OCI-LY1 (cell line): ENCODE measurements around the gene MAP3K6.
A peak's percentile ranks its signal among the peaks of the same experiment; 100 is the strongest.

Experiments used
- H2AFZ ChIP-seq: fragments of 200-600 bp; sonication (generic), shearing (Covaris generic); 2 replicates; pipeline ENCODE4 v1.6.0; 2014; ENCODE audit warnings: antibody characterized with exemption, mild to moderate bottlenecking, low read length
- H3F3A ChIP-seq: fragments of 200-600 bp; sonication (generic), shearing (Covaris generic); 2 replicates; pipeline ENCODE4 v1.6.0; 2014; ENCODE audit warnings: mild to moderate bottlenecking, antibody characterized with exemption, low read length, moderate library complexity; ENCODE audit not compliant: insufficient read depth
- H3K27ac ChIP-seq: fragments of 200-600 bp; sonication (generic); 2 replicates; pipeline ENCODE4 v1.5.1; 2014; ENCODE audit warnings: low read length, mixed run types, mild to moderate bottlenecking, low read depth; ENCODE audit not compliant: poor library complexity, severe bottlenecking
- H3K27me3 ChIP-seq: fragments of 200-600 bp; sonication (generic); 2 replicates; pipeline ENCODE4 v1.6.0; 2014; ENCODE audit warnings: antibody characterized with exemption, mild to moderate bottlenecking, low read length, moderate library complexity; ENCODE audit not compliant: insufficient read depth
- H3K36me3 ChIP-seq: fragments of 200-600 bp; sonication (generic); 2 replicates; pipeline ENCODE4 v1.6.1; 2014; ENCODE audit warnings: mild to moderate bottlenecking, antibody characterized with exemption, low read length, moderate library complexity, mixed read lengths; ENCODE audit not compliant: insufficient read depth
- H3K4me1 ChIP-seq: fragments of 200-600 bp; sonication (generic); 2 replicates; pipeline ENCODE4 v1.5.1; 2014; ENCODE audit warnings: mild to moderate bottlenecking, low read length, moderate library complexity; ENCODE audit not compliant: insufficient read depth, severe bottlenecking
- H3K4me2 ChIP-seq: fragments of 200-600 bp; sonication (generic), shearing (Covaris generic); 2 replicates; pipeline ENCODE4 v1.6.1; 2014; ENCODE audit warnings: low read length
- H3K4me3 ChIP-seq: fragments of 200-600 bp; sonication (generic); 2 replicates; pipeline ENCODE4 v1.5.1; 2014; ENCODE audit warnings: low read length, low read depth, mild to moderate bottlenecking, mixed read lengths; ENCODE audit not compliant: poor library complexity, severe bottlenecking
- H3K79me2 ChIP-seq: fragments of 200-600 bp; shearing (Covaris generic); 2 replicates; pipeline ENCODE4 v1.6.1; 2016; ENCODE audit warnings: mixed run types, low read length, mixed read lengths; ENCODE audit not compliant: insufficient read depth
- H3K9ac ChIP-seq: fragments of 200-600 bp; sonication (generic), shearing (Covaris generic); 2 replicates; pipeline ENCODE4 v1.6.1; 2014; ENCODE audit warnings: mild to moderate bottlenecking, low read length, mixed read lengths
- H3K9me2 ChIP-seq: fragments of 200-600 bp; sonication (generic), shearing (Covaris generic); 2 replicates; pipeline ENCODE4 v1.6.1; 2014; ENCODE audit warnings: low read depth, mild to moderate bottlenecking, low read length, mixed read lengths
- H3K9me3 ChIP-seq: fragments of 200-600 bp; shearing (Covaris generic); 2 replicates; pipeline ENCODE4 v1.6.1; 2014; ENCODE audit warnings: low read length, mixed read lengths
- H4K20me1 ChIP-seq: fragments of 200-600 bp; sonication (generic), shearing (Covaris generic); 2 replicates; pipeline ENCODE4 v1.6.0; 2016; ENCODE audit warnings: mild to moderate bottlenecking, low read length; ENCODE audit not compliant: insufficient read depth
- EZH2 ChIP-seq: fragments of 200-600 bp; sonication (generic), shearing (Covaris generic); IDR thresholded peaks from 2 replicates; pipeline ENCODE4 v1.8.0; 2017; ENCODE audit warnings: borderline replicate concordance, mixed run types, mild to moderate bottlenecking, antibody characterized with exemption, low read length, moderate library complexity, mixed read lengths
- TF ChIP-seq, protein P1 (sequence below): fragments of 200-600 bp; sonication (generic), shearing (Covaris generic); IDR thresholded peaks from 2 replicates; pipeline ENCODE4 v1.5.1; 2017; ENCODE audit warnings: mild to moderate bottlenecking, antibody characterized with exemption, low read length, moderate library complexity, mixed read lengths

The MAP3K6 gene

DNA sequence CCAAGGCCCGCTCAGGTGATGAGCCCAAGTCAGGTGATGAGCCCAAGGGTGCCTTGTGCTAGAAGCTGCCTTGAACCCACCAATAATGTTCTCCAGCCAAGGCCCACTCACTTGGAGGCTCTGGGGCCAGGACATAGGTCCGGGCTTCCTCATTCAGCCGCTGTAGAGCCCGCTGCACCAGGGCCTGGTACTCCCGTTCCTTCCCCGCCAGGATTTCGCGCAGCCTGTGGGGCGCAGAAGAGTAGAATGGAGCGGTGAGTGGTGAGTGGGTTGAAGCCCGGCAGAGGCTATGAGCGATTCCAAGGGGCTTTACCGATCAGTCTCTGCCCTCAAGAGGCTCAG lies 10.5 kb downstream of the MAP3K6 start:
- no peak overlapping the region for H2AFZ ChIP-seq
- H3K79me2 ChIP-seq: no peaks in the 10 kb centered on the region
- no peaks in the 10 kb centered on the region; the same call in 1 of the 2 replicates for H3K27me3 ChIP-seq
- H3K9me2 ChIP-seq: no peaks in the 10 kb centered on the region
- peak overlapping the region; percentile 82 for H3K4me2 ChIP-seq
- H4K20me1 ChIP-seq: no peaks in the 10 kb centered on the region
- H3K9me3 ChIP-seq: no peaks in the 10 kb centered on the region
- H3F3A ChIP-seq: no peaks in the 10 kb centered on the region
- peak overlapping the region; percentile 37 for H3K27ac ChIP-seq
- H3K4me1 ChIP-seq: peaks cover 43% of the 10 kb centered on the region
- TF ChIP-seq, protein P1, sequence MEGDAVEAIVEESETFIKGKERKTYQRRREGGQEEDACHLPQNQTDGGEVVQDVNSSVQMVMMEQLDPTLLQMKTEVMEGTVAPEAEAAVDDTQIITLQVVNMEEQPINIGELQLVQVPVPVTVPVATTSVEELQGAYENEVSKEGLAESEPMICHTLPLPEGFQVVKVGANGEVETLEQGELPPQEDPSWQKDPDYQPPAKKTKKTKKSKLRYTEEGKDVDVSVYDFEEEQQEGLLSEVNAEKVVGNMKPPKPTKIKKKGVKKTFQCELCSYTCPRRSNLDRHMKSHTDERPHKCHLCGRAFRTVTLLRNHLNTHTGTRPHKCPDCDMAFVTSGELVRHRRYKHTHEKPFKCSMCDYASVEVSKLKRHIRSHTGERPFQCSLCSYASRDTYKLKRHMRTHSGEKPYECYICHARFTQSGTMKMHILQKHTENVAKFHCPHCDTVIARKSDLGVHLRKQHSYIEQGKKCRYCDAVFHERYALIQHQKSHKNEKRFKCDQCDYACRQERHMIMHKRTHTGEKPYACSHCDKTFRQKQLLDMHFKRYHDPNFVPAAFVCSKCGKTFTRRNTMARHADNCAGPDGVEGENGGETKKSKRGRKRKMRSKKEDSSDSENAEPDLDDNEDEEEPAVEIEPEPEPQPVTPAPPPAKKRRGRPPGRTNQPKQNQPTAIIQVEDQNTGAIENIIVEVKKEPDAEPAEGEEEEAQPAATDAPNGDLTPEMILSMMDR: no peak
- no peak for TF ChIP-seq EZH2
- peak overlapping the region; percentile 58 for H3K4me3 ChIP-seq
- H3K36me3 ChIP-seq: no peaks in the 10 kb centered on the region
- H3K9ac ChIP-seq: peak overlapping the region; percentile 56; the same call in 1 of the 2 replicates

DNA sequence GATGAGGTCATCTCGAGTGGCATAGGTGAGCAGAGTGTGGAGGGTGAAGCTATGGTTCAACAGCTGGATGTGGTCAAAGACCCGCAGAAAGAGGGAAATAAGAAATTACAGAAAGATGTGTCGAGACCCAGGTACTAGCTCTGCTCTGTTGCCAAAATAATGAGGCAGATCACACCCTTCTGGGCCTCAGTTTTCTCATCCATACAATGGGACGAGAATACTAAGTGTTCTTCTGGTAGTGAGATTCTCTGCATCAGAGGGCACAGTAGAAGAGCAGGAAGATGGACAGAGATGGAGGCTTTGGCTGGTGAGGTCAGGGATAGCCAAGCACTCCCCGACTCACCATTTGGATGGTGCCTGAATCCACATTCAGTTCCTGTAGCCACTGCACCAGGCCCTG lies 11.1 kb downstream of the MAP3K6 start:
- Histone ChIP-seq H2AFZ (no peak overlapping the region), H3K4me1 (peaks cover 39% of the 10 kb centered on the region), H3K4me3 (peak overlapping the region; percentile 58), H3K36me3 (no peaks in the 10 kb centered on the region), H3K27me3 (no peaks in the 10 kb centered on the region; the same call in 1 of the 2 replicates), H3K4me2 (peak overlapping the region; percentile 82; the same call in 1 of the 2 replicates), H3K9ac (no peak overlapping the region), H3K79me2 (no peaks in the 10 kb centered on the region), H3K9me2 (no peaks in the 10 kb centered on the region), H4K20me1 (no peaks in the 10 kb centered on the region), H3F3A (no peaks in the 10 kb centered on the region), H3K27ac (peak overlapping the region; percentile 37), H3K9me3 (no peaks in the 10 kb centered on the region)
- no peak for TF ChIP-seq EZH2
- TF ChIP-seq, protein P1: no peak

DNA sequence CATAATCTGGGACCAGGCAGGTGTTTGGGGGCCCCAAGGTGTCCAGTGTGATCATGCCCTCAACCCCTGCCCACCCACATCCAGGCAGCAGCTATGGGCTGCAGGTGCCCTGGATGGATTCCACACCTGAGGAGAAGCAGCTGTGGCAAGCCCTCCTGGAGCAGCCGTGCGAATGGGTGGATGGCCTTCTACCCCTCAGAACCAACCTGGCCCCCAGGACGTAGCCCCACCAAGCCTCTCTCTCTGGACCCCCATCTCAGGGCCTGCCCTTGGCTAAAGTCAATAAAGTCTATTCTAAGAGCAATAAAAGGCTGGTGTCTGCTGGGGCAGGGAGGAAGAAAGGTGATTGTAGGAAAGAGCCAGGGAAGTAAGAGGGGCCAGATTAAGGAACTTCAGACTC lies 13.1 kb downstream of the MAP3K6 start:
- Histone ChIP-seq H3K9ac (no peak overlapping the region), H3F3A (no peaks in the 10 kb centered on the region)

More for the DNA sequence above, 13.1 kb downstream of the MAP3K6 start:
- Histone ChIP-seq H3K36me3 (no peaks in the 10 kb centered on the region), H3K4me3 (no peak overlapping the region), H3K4me1 (peaks cover 35% of the 10 kb centered on the region), H3K27ac (no peak overlapping the region), H4K20me1 (no peaks in the 10 kb centered on the region), H3K9me3 (no peaks in the 10 kb centered on the region), H3K79me2 (no peaks in the 10 kb centered on the region), H3K9me2 (no peaks in the 10 kb centered on the region), H3K4me2 (no peak overlapping the region), H3K27me3 (no peaks in the 10 kb centered on the region; the same call in 1 of the 2 replicates), H2AFZ (no peak overlapping the region)
- no peak for TF ChIP-seq EZH2
- TF ChIP-seq, protein P1: no peak
